ENCODE data around the gene PTPRG. TPM values are rescaled to one million over a fixed set of nuclear protein-coding genes. Genes with fewer than 3 reads are reported as not detected.

Gene PTPRG
- total RNA-seq, 1 donor from 2014 or later = 39.6 TPM

GRCh38 chr3:61699622-61700021 is 138.3 kb downstream of the PTPRG start:
- Mint-ChIP-seq H3K4me1 (ENCODE audit: low read depth, unreplicated experiment) (peaks cover 3% of the 10 kb centered on the region), H3K9me3 (ENCODE audit: unreplicated experiment) (no peaks in the 10 kb centered on the region), H3K27me3 (ENCODE audit: low read depth, unreplicated experiment) (no peaks in the 10 kb centered on the region), H3K27ac (ENCODE audit: unreplicated experiment) (no peak overlapping the region), H3K4me3 (ENCODE audit: unreplicated experiment) (no peak overlapping the region), H3K36me3 (ENCODE audit: low read depth, unreplicated experiment) (no peaks in the 10 kb centered on the region)
- FAIRE-seq = no peak
- Histone ChIP-seq H4K20me1 (ENCODE audit: insufficient read depth, low read length) (peaks cover 27% of the 10 kb centered on the region), H3K4me2 (ENCODE audit: low read length) (no peak overlapping the region), H3K9ac (ENCODE audit: low read length) (no peak overlapping the region), H3K4me3 (ENCODE audit: insufficient read depth, low read depth, low read length) (no peak overlapping the region), H3K9me3 (ENCODE audit: insufficient read depth, low read depth, low read length) (no peaks in the 10 kb centered on the region), H2AFZ (ENCODE audit: low read depth, low read length) (no peak overlapping the region), H3K79me2 (ENCODE audit: insufficient read depth, low read length) (no peaks in the 10 kb centered on the region), H3K27me3 (ENCODE audit: insufficient read depth, low read length) (no peaks in the 10 kb centered on the region), H3K27ac (ENCODE audit: low read depth, low read length) (no peak overlapping the region), H3K36me3 (ENCODE audit: insufficient read depth, low read length) (no peaks in the 10 kb centered on the region), H3K4me1 (ENCODE audit: insufficient read depth, low read length) (no peaks in the 10 kb centered on the region)
- DNase-seq (ENCODE audit: low read depth) = no peak
- TF ChIP-seq CTCF (IDR thresholded peaks at IDR 0.05; ENCODE audit: insufficient read depth, low read depth, low read length) = no peak
- no peak for TF ChIP-seq EZH2 (IDR thresholded peaks at IDR 0.05; ENCODE audit: insufficient read depth, low read length)

GRCh38 chr3:61701011-61701410 is 139.6 kb downstream of the PTPRG start:
- Mint-ChIP-seq H3K36me3 (ENCODE audit: low read depth, unreplicated experiment) (no peaks in the 10 kb centered on the region), H3K9me3 (ENCODE audit: unreplicated experiment) (no peaks in the 10 kb centered on the region), H3K27me3 (ENCODE audit: low read depth, unreplicated experiment) (no peaks in the 10 kb centered on the region), H3K4me1 (ENCODE audit: low read depth, unreplicated experiment) (peaks cover 3% of the 10 kb centered on the region), H3K27ac (ENCODE audit: unreplicated experiment) (no peak overlapping the region), H3K4me3 (ENCODE audit: unreplicated experiment) (no peak overlapping the region)
- Histone ChIP-seq H3K4me1 (ENCODE audit: insufficient read depth, low read length) (no peaks in the 10 kb centered on the region), H3K9ac (ENCODE audit: low read length) (no peak overlapping the region), H2AFZ (ENCODE audit: low read depth, low read length) (no peak overlapping the region), H3K9me3 (ENCODE audit: insufficient read depth, low read depth, low read length) (no peaks in the 10 kb centered on the region), H3K4me2 (ENCODE audit: low read length) (no peak overlapping the region), H3K4me3 (ENCODE audit: insufficient read depth, low read depth, low read length) (no peak overlapping the region), H3K79me2 (ENCODE audit: insufficient read depth, low read length) (no peaks in the 10 kb centered on the region), H3K27me3 (ENCODE audit: insufficient read depth, low read length) (no peaks in the 10 kb centered on the region), H4K20me1 (ENCODE audit: insufficient read depth, low read length) (peaks cover 40% of the 10 kb centered on the region), H3K27ac (ENCODE audit: low read depth, low read length) (no peak overlapping the region), H3K36me3 (ENCODE audit: insufficient read depth, low read length) (no peaks in the 10 kb centered on the region)
- no peak for DNase-seq (ENCODE audit: low read depth)
- FAIRE-seq = no peak
- TF ChIP-seq EZH2 (IDR thresholded peaks at IDR 0.05; ENCODE audit: insufficient read depth, low read length) = no peak
- TF ChIP-seq CTCF (IDR thresholded peaks at IDR 0.05; ENCODE audit: insufficient read depth, low read depth, low read length) = no peak

- DNase-seq (ENCODE audit: low read depth) (no peak), FAIRE-seq (no peak)
- peaks cover 39% of the 10 kb centered on the region for H4K20me1 ChIP-seq (ENCODE audit: insufficient read depth, low read length)
- no peak overlapping the region for H3K9ac ChIP-seq (ENCODE audit: low read length)
- no peak overlapping the region for H3K4me3 Mint-ChIP-seq (ENCODE audit: unreplicated experiment)
- no peaks in the 10 kb centered on the region for H3K9me3 Mint-ChIP-seq (ENCODE audit: unreplicated experiment)
- no peak overlapping the region for H3K4me3 ChIP-seq (ENCODE audit: insufficient read depth, low read depth, low read length)
- TF ChIP-seq EZH2 (IDR thresholded peaks at IDR 0.05; ENCODE audit: insufficient read depth, low read length) = no peak
- no peak for TF ChIP-seq CTCF (IDR thresholded peaks at IDR 0.05; ENCODE audit: insufficient read depth, low read depth, low read length)
- H3K79me2 ChIP-seq (ENCODE audit: insufficient read depth, low read length) = no peaks in the 10 kb centered on the region
- H3K36me3 Mint-ChIP-seq (ENCODE audit: low read depth, unreplicated experiment) = no peaks in the 10 kb centered on the region
- no peaks in the 10 kb centered on the region for H3K4me1 ChIP-seq (ENCODE audit: insufficient read depth, low read length)
- no peak overlapping the region for H3K27ac ChIP-seq (ENCODE audit: low read depth, low read length)
- no peak overlapping the region for H3K27ac Mint-ChIP-seq (ENCODE audit: unreplicated experiment)
- no peaks in the 10 kb centered on the region for H3K27me3 ChIP-seq (ENCODE audit: insufficient read depth, low read length)
- H3K9me3 ChIP-seq (ENCODE audit: insufficient read depth, low read depth, low read length) = no peaks in the 10 kb centered on the region
- no peaks in the 10 kb centered on the region for H3K36me3 ChIP-seq (ENCODE audit: insufficient read depth, low read length)
- no peak overlapping the region for H3K4me2 ChIP-seq (ENCODE audit: low read length)
- no peaks in the 10 kb centered on the region for H3K27me3 Mint-ChIP-seq (ENCODE audit: low read depth, unreplicated experiment)
- H3K4me1 Mint-ChIP-seq (ENCODE audit: low read depth, unreplicated experiment) = peaks cover 3% of the 10 kb centered on the region
- no peak overlapping the region for H2AFZ ChIP-seq (ENCODE audit: low read depth, low read length)
These were observed 141.1 kb downstream of the PTPRG start for GRCh38 chr3:61702453-61702852.
